H1 (cell line): ENCODE data around the gene GADL1. TPM values are rescaled to one million over a fixed set of nuclear protein-coding genes. Genes with fewer than 3 reads are reported as not detected.

Experiments used
- MAX ChIP-seq: IDR thresholded peaks from 2 replicates; pipeline ENCODE4 v1.6.1; 2012; ENCODE audit warnings: inconsistent platforms
- POLR2AphosphoS5 ChIP-seq: IDR thresholded peaks from 2 replicates; pipeline ENCODE4 v1.6.1; 2011; ENCODE audit warnings: low read depth, low read length
- SP4 ChIP-seq: IDR thresholded peaks from 2 replicates; pipeline ENCODE4 v1.6.1; 2012; ENCODE audit warnings: low read length, inconsistent platforms
- polyA plus RNA-seq, 7 experiments: library from polyadenylated mRNA; depleted of rRNA in 3 of 7; stranded (reverse) in 5 of 7; unstranded in 2 of 7; fragments of >200 nt in 5 of 7; fragments of 200-250 nt in 2 of 7; gene quantifications; 1 replicate in 5 of 7; 2 replicates in 1 of 7; 4 replicates in 1 of 7; pipeline versions ENCODE4 v1.2.1 to v1.2.3, GENCODE V29; 2011 to 2013; ENCODE audit warnings: missing spikeins in 2 of 7, mixed read lengths in 2 of 7
- total RNA-seq: library from RNA; stranded (reverse); fragmentation: NEBNext Ultra II Directional; extraction: Animal tissue kit (Norgen Biotek cat#: 25700); gene quantifications from 2 replicates; pipeline ENCODE4 v1.2.1, GENCODE V29; 2021

GADL1 gene
- total and polyA plus RNA-seq, 2 of the 8 experiments (the other 6 are each of a cell fraction or from before 2014, with no cell fraction given): 0.03 to 0.30 TPM

- TF ChIP-seq MAX (no peak), POLR2AphosphoS5 (no peak), SP4 (no peak)
These were observed 164.9 kb downstream of the GADL1 start (continued) for GRCh38 chr3:30729512-30729911.
